H1 (cell line): ENCODE data around the gene CBX2. TPM values are rescaled to one million over a fixed set of nuclear protein-coding genes. Genes with fewer than 3 reads are reported as not detected.

Experiments
- EGR1 ChIP-seq: IDR thresholded peaks from 2 replicates; pipeline ENCODE4 v1.6.1; 2011; ENCODE audit warnings: low read depth, low read length, borderline replicate concordance
- ZNF274 ChIP-seq: IDR thresholded peaks from 2 replicates; pipeline ENCODE4 v1.7.0; 2012; ENCODE audit warnings: low read length, borderline replicate concordance; ENCODE audit errors: extremely low read depth
- polyA plus RNA-seq, 7 experiments: library from polyadenylated mRNA; depleted of rRNA in 3 of 7; stranded (reverse) in 5 of 7; unstranded in 2 of 7; fragments of >200 nt in 5 of 7; fragments of 200-250 nt in 2 of 7; gene quantifications; 1 replicate in 5 of 7; 2 replicates in 1 of 7; 4 replicates in 1 of 7; pipeline versions ENCODE4 v1.2.1 to v1.2.3, GENCODE V29; 2011 to 2013; ENCODE audit warnings: missing spikeins in 2 of 7, mixed read lengths in 2 of 7
- total RNA-seq: library from RNA; stranded (reverse); fragmentation: NEBNext Ultra II Directional; extraction: Animal tissue kit (Norgen Biotek cat#: 25700); gene quantifications from 2 replicates; pipeline ENCODE4 v1.2.1, GENCODE V29; 2021
- TF ChIP-seq, protein P1 (sequence below): IDR thresholded peaks from 2 replicates; pipeline ENCODE4 v1.6.1; 2012; ENCODE audit warnings: inconsistent platforms

Gene CBX2
- total and polyA plus RNA-seq, 2 of the 8 experiments (the other 6 are each of a cell fraction or from before 2014, with no cell fraction given): 64.3 to 83.9 TPM

DNA sequence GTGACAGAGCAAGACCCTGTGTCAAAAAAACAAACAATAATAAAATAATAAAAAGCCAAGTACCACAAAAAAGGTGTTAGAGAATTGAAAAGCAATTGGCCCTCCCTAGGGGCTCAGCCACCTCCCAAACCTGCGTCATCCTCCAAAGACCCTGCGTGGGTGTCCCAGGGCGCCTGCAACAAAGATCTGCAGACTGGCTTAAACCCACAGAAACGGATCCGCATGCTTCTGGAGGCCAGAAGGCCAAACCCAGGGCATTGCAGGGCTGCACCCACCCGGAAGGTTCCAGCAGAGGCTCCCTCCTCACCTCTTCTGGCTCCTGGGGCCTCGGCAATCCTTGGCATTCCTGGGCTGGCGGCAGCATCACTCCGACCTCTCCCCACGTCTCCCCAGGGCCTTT is 45.7 kb upstream of the CBX2 start (continued):
- TF ChIP-seq, protein P1, sequence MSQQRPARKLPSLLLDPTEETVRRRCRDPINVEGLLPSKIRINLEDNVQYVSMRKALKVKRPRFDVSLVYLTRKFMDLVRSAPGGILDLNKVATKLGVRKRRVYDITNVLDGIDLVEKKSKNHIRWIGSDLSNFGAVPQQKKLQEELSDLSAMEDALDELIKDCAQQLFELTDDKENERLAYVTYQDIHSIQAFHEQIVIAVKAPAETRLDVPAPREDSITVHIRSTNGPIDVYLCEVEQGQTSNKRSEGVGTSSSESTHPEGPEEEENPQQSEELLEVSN: no peak
- no peak for TF ChIP-seq ZNF274
- TF ChIP-seq EGR1: no peak
